MM.1S (cell line): ENCODE measurements around the gene WDR89.

Experiments used
- DNase-seq: peaks from one replicate; pipeline ENCODE4 v3.0.0-alpha.2; 2015
- H2AFZ ChIP-seq: fragments of 300-600 bp; sonication (generic); 2 replicates; pipeline ENCODE4 v1.6.0; 2016; ENCODE audit warnings: antibody characterized with exemption, low read length
- H3F3A ChIP-seq: fragments of 300-600 bp; sonication (generic); 2 replicates; pipeline ENCODE4 v1.6.1; 2016; ENCODE audit warnings: mild to moderate bottlenecking, antibody characterized with exemption, low read length, moderate library complexity, mixed read lengths; ENCODE audit not compliant: insufficient read depth
- H3K27ac ChIP-seq: fragments of 300-600 bp; sonication (generic); 2 replicates; pipeline ENCODE4 v1.5.1; 2016; ENCODE audit warnings: mild to moderate bottlenecking, low read length
- H3K27me3 ChIP-seq: fragments of 300-600 bp; sonication (generic); replicated peaks from 2 replicates; pipeline ENCODE4 v1.6.0; 2016; ENCODE audit warnings: low read length; ENCODE audit not compliant: insufficient read depth
- H3K36me3 ChIP-seq: fragments of 300-600 bp; sonication (generic); replicated peaks from 2 replicates; pipeline ENCODE4 v1.6.1; 2016; ENCODE audit warnings: mild to moderate bottlenecking, low read length, mixed read lengths; ENCODE audit not compliant: insufficient read depth
- H3K4me1 ChIP-seq: fragments of 300-600 bp; sonication (generic); 2 replicates; pipeline ENCODE4 v1.6.1; 2016; ENCODE audit warnings: low read length, mixed read lengths
- H3K4me2 ChIP-seq: fragments of 300-600 bp; sonication (generic); 2 replicates; pipeline ENCODE4 v1.6.0; 2016; ENCODE audit warnings: low read depth, low read length
- H3K4me3 ChIP-seq: fragments of 300-600 bp; sonication (generic); 2 replicates; pipeline ENCODE4 v1.5.1; 2016; ENCODE audit warnings: low read length, mixed read lengths
- H3K79me2 ChIP-seq: fragments of 300-600 bp; sonication (generic); 2 replicates; pipeline ENCODE4 v1.6.1; 2016; ENCODE audit warnings: mixed run types, low read length, mixed read lengths
- H3K9ac ChIP-seq: fragments of 300-600 bp; sonication (generic); 2 replicates; pipeline ENCODE4 v1.6.1; 2016; ENCODE audit warnings: low read length, mixed read lengths
- H3K9me2 ChIP-seq: fragments of 300-600 bp; sonication (generic); replicated peaks from 2 replicates; pipeline ENCODE4 v1.6.1; 2016; ENCODE audit warnings: mild to moderate bottlenecking, low read length, mixed read lengths; ENCODE audit not compliant: insufficient read depth
- H3K9me3 ChIP-seq: fragments of 300-600 bp; sonication (generic); replicated peaks from 2 replicates; pipeline ENCODE4 v1.6.1; 2016; ENCODE audit warnings: mild to moderate bottlenecking, low read length, mixed read lengths; ENCODE audit not compliant: insufficient read depth
- H4K20me1 ChIP-seq: fragments of 300-600 bp; sonication (generic); 2 replicates; pipeline ENCODE4 v1.6.1; 2016; ENCODE audit warnings: mild to moderate bottlenecking, low read length, moderate library complexity, mixed read lengths; ENCODE audit not compliant: insufficient read depth
- EZH2 ChIP-seq: fragments of 300-600 bp; sonication (generic); optimal IDR thresholded peaks from 2 replicates; pipeline ENCODE3; 2017; ENCODE audit warnings: low read depth, mild to moderate bottlenecking, antibody characterized with exemption, low read length, mixed read lengths
- EZH2phosphoT487 ChIP-seq: fragments of 300-600 bp; sonication (generic); IDR thresholded peaks from 2 replicates; pipeline ENCODE4 v1.6.1; 2018; ENCODE audit warnings: antibody characterized with exemption, low read length
- TF ChIP-seq, protein P1 (sequence below): fragments of 300-600 bp; sonication (generic); IDR thresholded peaks from 2 replicates; pipeline ENCODE4 v1.5.1; 2016; ENCODE audit warnings: antibody characterized with exemption, low read length, mixed read lengths

Gene WDR89

DNA sequence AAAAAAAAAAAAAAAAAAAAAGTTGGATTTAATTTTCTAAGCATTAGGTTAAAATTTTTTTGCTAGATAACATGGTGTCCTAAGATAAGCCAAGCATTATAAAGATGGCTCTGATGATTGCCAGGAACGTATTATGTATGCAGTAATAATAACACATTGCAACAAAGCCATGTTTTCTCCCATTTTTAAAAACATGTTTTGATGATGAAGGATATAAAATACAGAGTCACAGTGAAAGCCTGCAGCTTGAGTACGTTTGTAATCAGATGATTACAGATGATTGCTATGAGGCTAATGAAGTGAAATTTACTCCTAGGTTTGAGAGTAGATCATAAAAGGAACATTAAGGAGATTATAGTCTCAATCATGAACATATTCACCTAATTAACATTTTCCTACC is 13.3 kb upstream of the WDR89 start:
- no peak for DNase-seq
- no peaks in the 10 kb centered on the region for H3K79me2 ChIP-seq
- no peaks in the 10 kb centered on the region for H3F3A ChIP-seq
- no peaks in the 10 kb centered on the region for H3K9me2 ChIP-seq
- H3K4me1 ChIP-seq = no peaks in the 10 kb centered on the region
- no peak overlapping the region for H2AFZ ChIP-seq
- no peak overlapping the region for H3K9ac ChIP-seq
- H3K4me2 ChIP-seq = no peak overlapping the region
- no peaks in the 10 kb centered on the region for H4K20me1 ChIP-seq
- no peaks in the 10 kb centered on the region for H3K9me3 ChIP-seq
- H3K36me3 ChIP-seq = no peaks in the 10 kb centered on the region
- H3K27me3 ChIP-seq = no peaks in the 10 kb centered on the region
- H3K27ac ChIP-seq = no peak overlapping the region
- H3K4me3 ChIP-seq = no peak overlapping the region
- TF ChIP-seq EZH2 (no peak), EZH2phosphoT487 (no peak)
- TF ChIP-seq, protein P1, sequence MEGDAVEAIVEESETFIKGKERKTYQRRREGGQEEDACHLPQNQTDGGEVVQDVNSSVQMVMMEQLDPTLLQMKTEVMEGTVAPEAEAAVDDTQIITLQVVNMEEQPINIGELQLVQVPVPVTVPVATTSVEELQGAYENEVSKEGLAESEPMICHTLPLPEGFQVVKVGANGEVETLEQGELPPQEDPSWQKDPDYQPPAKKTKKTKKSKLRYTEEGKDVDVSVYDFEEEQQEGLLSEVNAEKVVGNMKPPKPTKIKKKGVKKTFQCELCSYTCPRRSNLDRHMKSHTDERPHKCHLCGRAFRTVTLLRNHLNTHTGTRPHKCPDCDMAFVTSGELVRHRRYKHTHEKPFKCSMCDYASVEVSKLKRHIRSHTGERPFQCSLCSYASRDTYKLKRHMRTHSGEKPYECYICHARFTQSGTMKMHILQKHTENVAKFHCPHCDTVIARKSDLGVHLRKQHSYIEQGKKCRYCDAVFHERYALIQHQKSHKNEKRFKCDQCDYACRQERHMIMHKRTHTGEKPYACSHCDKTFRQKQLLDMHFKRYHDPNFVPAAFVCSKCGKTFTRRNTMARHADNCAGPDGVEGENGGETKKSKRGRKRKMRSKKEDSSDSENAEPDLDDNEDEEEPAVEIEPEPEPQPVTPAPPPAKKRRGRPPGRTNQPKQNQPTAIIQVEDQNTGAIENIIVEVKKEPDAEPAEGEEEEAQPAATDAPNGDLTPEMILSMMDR = no peak

DNA sequence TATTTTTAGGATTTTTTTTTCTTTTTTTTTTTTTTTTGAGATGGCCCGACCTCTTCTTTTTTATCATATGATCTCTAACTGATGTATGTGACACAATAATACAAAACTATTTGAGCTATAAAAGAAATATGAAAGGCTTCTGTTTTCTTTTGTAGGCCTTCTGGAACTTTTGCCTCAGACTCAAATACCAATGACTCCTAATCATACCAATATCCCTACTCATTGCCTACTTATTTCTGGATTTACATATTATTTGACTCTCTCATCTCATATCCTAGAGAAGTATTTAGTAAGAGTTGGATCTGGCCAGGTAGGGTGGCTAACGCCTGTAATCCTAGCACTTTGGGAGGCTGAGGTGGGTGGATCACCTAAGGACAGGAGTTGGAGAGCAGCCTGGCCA is 12.7 kb upstream of the WDR89 start:
- Histone ChIP-seq H3K4me2 (no peak overlapping the region), H3K27ac (no peak overlapping the region), H3K9me2 (no peaks in the 10 kb centered on the region), H3K4me3 (no peak overlapping the region), H3K27me3 (no peaks in the 10 kb centered on the region), H2AFZ (no peak overlapping the region), H3K4me1 (no peaks in the 10 kb centered on the region), H3F3A (no peaks in the 10 kb centered on the region), H3K9me3 (no peaks in the 10 kb centered on the region), H3K36me3 (no peaks in the 10 kb centered on the region), H3K9ac (no peak overlapping the region), H3K79me2 (no peaks in the 10 kb centered on the region), H4K20me1 (no peaks in the 10 kb centered on the region)
- TF ChIP-seq EZH2phosphoT487 (no peak), EZH2 (no peak)
- TF ChIP-seq, protein P1 = no peak
- DNase-seq = no peak

DNA sequence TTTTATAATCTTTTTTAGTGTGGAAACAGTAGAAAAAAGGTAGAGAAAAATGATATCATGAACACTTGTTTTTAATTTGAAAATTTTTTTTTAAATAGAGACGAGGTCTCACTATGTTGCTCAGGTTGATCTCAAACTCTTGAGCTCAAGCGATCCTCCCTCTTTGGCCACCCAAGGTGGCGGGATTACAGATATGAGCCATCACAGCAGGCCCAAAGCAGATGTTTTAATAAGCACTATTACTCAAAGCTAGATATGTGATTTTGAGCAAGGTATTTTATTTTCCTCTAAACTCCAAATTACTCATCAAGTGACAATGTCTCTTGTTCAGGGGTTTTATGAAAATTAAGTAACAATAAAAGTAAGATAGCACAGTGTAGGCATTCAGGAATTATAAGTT is 10.7 kb upstream of the WDR89 start:
- Histone ChIP-seq H3K4me2 (no peak overlapping the region), H3K9ac (no peak overlapping the region), H3K9me3 (no peaks in the 10 kb centered on the region), H3K36me3 (no peaks in the 10 kb centered on the region), H4K20me1 (no peaks in the 10 kb centered on the region), H3K9me2 (no peaks in the 10 kb centered on the region), H2AFZ (no peak overlapping the region), H3K4me3 (no peak overlapping the region), H3K27ac (no peak overlapping the region), H3K79me2 (no peaks in the 10 kb centered on the region), H3F3A (no peaks in the 10 kb centered on the region), H3K27me3 (no peaks in the 10 kb centered on the region), H3K4me1 (no peaks in the 10 kb centered on the region)
- TF ChIP-seq, protein P1 = no peak
- TF ChIP-seq EZH2 (no peak), EZH2phosphoT487 (no peak)
- no peak for DNase-seq
